ENCODE data around the gene SPATA31D1.

The SPATA31D1 gene

GRCh38 chr9:82012276-82012675 lies 23.7 kb downstream of the SPATA31D1 start:
- H3K4me3 ChIP-seq (ENCODE audit: low read length) = no peak overlapping the region
- DNase-seq (ENCODE audit: low read depth, low spot score) = no peak

- no peak overlapping the region for H3K4me3 ChIP-seq (ENCODE audit: low read length)
- DNase-seq (ENCODE audit: low read depth, low spot score) = no peak
Observed at GRCh38 chr9:82020331-82020730, 31.8 kb downstream of the SPATA31D1 start.

GRCh38 chr9:82021198-82021597 lies 32.6 kb downstream of the SPATA31D1 start:
- H3K4me3 ChIP-seq (ENCODE audit: low read length) = no peak overlapping the region
- no peak for DNase-seq (ENCODE audit: low read depth, low spot score)

GRCh38 chr9:82022121-82022520 lies 33.5 kb downstream of the SPATA31D1 start:
- DNase-seq (ENCODE audit: low read depth, low spot score) = no peak
- no peak overlapping the region for H3K4me3 ChIP-seq (ENCODE audit: low read length)

GRCh38 chr9:82024908-82025307 lies 36.3 kb downstream of the SPATA31D1 start:
- DNase-seq (ENCODE audit: low read depth, low spot score) = no peak
- H3K4me3 ChIP-seq (ENCODE audit: low read length) = no peak overlapping the region

GRCh38 chr9:82031538-82032280 lies 43.1 kb downstream of the SPATA31D1 start:
- no peak for DNase-seq (ENCODE audit: low read depth, low spot score)
- no peak overlapping the region for H3K4me3 ChIP-seq (ENCODE audit: low read length)

GRCh38 chr9:82034956-82035731 lies 46.6 kb downstream of the SPATA31D1 start:
- DNase-seq (ENCODE audit: low read depth, low spot score) = no peak
- no peak overlapping the region for H3K4me3 ChIP-seq (ENCODE audit: low read length)

GRCh38 chr9:82036086-82036485 lies 47.5 kb downstream of the SPATA31D1 start:
- no peak overlapping the region for H3K4me3 ChIP-seq (ENCODE audit: low read length)
- DNase-seq (ENCODE audit: low read depth, low spot score) = no peak

GRCh38 chr9:82037126-82037525 lies 48.6 kb downstream of the SPATA31D1 start:
- H3K4me3 ChIP-seq (ENCODE audit: low read length) = no peak overlapping the region
- no peak for DNase-seq (ENCODE audit: low read depth, low spot score)

GRCh38 chr9:82038897-82039296 lies 50.3 kb downstream of the SPATA31D1 start:
- no peak for DNase-seq (ENCODE audit: low read depth, low spot score)
- H3K4me3 ChIP-seq (ENCODE audit: low read length) = no peak overlapping the region

Measured in Jurkat, Clone E6-1 (cell line).